Coronary artery (tissue), 2 donors: ENCODE data around the gene ALDH4A1.

Source experiments
- DNase-seq: peaks from one replicate; pipeline ENCODE4 v3.0.0-alpha.2; 2017; ENCODE audit warnings: low spot score
- H3K27ac ChIP-seq, 2 donors: fragments of 200-600 bp; sonication (generic); one replicate each; pipeline ENCODE4 v1.5.1; 2016 to 2019
- H3K4me3 ChIP-seq: fragments of 200-600 bp; sonication (generic); 2 replicates; pipeline ENCODE4 v1.5.1; 2016; ENCODE audit warnings: mild to moderate bottlenecking, moderate library complexity
- CTCF ChIP-seq: fragments of 200-600 bp; sonication (generic); IDR thresholded peaks from one replicate; pipeline ENCODE4 v1.5.1; 2019; ENCODE audit warnings: antibody characterized with exemption

Gene ALDH4A1

DNA sequence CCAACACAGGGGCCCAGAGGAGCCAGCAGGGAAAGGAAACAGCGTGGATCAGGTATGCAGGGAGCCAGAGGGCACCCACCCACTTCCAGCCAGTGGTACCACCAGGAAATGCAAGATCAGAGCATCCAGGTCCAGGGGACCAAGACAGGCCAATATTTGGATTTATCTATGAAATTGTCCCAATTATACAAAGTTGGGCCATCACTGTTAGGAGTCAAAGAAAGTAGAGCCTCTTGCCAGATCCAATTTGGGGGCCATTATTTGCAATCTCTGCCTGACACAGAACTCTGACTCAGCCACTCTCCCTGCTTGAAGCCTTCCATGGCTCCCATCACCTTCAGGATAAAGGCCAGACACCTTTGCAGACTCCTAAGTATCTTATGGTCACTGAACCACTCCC is 21.8 kb downstream of the ALDH4A1 start:
- TF ChIP-seq CTCF, result no peak
- H3K27ac ChIP-seq, result no peak overlapping the region
- no peak overlapping the region for H3K4me3 ChIP-seq
- no peak for DNase-seq

DNA sequence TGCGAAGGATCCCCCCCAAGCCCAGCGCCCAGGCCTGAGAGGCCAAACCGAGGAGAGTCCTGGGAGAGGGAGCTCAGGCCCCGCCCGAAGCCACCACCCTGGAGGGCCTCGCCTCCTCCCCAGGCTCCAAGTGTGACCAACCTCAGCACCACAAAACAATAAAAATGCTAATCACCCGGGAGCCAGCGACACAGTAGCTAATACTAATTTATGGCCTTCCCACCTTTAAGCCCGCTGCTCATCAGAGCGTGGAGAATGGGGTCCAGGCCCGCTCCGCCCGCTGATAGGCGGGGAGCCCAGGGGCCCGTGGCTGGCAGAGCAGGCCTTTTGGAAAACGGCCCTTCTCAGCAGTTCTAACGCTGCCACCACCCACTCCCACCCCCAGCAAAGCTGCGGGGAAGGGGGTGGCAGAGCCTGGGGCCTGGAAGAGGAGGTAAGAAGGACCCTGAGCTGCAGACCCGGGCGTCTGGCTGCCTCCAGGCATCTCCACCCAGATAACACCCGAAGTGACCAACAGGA is 22.5 kb downstream of the ALDH4A1 start:
- no peak for DNase-seq
- TF ChIP-seq CTCF, result no peak
- no peak overlapping the region for H3K27ac ChIP-seq
- H3K4me3 ChIP-seq, result no peak overlapping the region

DNA sequence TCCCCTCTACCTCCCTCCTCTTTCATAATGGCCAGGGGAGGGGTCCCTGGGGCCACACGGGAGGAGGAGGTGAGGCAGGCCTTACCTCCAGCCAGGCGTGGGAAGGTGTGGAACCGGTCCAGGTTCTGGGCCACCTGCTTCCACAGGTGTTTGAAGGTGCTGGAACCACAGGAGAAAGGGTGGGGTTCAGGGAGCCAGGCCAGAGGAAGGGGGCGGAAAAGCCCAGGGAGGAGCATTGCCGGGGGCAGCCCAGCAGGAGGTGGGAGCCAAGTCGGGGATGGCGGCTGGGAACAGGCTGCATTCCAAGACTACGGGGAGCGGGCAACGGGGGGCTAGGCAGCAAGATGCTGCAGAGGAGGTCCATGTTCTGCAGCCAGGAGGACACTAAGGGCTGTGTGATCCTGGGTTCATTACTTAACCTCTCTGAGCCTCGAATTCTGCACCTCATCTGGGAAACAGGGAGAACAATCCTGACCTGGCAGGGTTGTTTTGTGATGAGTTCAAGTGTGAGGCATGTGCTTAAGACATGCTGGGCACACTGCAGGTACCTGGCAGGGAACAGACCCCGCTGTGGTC is 23.1 kb downstream of the ALDH4A1 start:
- Histone ChIP-seq H3K27ac (no peak overlapping the region), H3K4me3 (no peak overlapping the region)
- no peak for TF ChIP-seq CTCF
- no peak for DNase-seq

- TF ChIP-seq CTCF, result no peak
- H3K4me3 ChIP-seq, result no peak overlapping the region
- DNase-seq, result no peak
- no peak overlapping the region for H3K27ac ChIP-seq
These were observed 23.7 kb downstream of the ALDH4A1 start for GRCh38 chr1:18878538-18879214.

DNA sequence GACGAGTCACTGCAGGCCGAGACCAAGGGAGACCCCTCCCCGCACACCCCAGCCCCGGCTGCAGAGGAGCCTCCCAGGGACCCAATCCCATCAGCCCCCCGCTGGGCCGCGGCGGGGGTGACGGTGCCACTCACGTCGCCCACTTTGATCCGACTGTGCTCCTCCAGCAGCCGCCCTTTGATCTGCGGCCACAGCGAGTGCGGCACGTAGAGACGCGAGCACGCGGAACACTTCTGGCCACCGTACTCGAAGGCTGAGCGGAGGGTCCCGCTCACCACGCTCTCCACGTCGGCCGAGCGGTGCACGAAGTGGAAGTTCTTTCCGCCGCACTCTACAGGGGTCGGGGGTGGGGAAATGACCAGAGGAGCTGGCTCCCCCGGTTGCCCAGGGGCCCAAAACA is 25.1 kb downstream of the ALDH4A1 start:
- no peak overlapping the region for H3K27ac ChIP-seq
- no peak for DNase-seq
- no peak overlapping the region for H3K4me3 ChIP-seq
- no peak for TF ChIP-seq CTCF

DNA sequence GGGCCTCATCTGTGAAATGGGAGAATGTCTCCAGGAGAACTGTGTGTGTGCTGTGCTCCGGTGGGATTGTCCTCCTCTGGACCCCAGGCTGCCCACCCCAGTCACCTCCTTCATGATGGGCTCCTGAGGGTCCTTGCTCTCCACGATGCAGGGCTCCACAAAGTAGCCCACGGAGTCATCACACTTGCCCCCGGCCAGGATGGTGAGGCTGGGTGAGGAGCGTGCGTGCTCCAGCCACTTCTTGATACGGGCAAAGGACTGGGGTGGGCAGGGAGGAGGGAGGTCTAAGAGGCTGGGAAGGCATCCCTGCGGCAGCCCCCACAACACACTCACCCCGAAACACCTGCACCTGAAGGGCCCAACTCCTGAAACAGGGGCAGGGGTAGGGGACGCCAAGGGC is 26.1 kb downstream of the ALDH4A1 start:
- H3K4me3 ChIP-seq, result no peak overlapping the region
- H3K27ac ChIP-seq, result no peak overlapping the region
- no peak for DNase-seq
- TF ChIP-seq CTCF, result no peak

DNA sequence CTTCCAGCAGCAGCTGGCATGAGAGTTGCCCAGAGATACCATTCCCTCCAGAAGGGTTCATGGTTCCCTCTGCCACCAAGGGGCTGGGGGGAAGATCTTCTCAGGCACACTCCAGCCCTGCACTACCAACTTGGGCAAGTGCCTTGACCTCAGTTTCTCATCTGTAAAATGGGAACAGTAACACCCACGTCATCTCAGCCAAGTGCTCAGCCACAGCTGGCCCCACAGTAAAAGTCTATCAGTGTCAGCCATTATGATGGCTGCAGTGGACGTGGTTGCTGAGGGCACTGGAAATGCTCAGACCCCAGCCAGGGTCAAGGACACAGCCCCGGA is 26.6 kb downstream of the ALDH4A1 start:
- no peak for TF ChIP-seq CTCF
- H3K4me3 ChIP-seq, result no peak overlapping the region
- no peak overlapping the region for H3K27ac ChIP-seq
- no peak for DNase-seq
